ENCODE results near the gene TMEM125. TPM values are rescaled to one million over a fixed set of nuclear protein-coding genes. Genes with fewer than 3 reads are reported as not detected.

TMEM125 gene
- total RNA-seq, 2 experiments from 2014 or later = 0.30 TPM; not detected in 1

DNA sequence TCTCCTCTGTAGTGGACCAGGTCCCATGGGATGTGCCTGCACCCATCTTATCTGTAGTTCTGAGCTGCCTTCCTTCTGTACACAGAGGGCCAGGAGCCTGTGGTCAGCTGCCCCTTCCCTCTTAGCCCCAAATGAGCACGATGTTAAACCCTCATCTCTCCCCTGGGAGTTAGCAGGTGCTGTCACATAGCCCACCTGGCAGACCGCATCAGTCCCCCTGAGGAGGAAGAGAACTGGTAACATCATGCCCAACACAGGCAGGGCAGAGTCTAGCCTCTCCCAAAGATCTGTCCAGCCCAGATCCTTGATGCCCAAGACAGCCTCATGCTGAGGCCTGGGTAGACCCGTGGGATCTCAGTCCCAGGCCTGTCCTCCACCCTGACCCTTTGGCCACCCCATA lies 35.7 kb downstream of the TMEM125 start:
- H3K4me1 Mint-ChIP-seq = no peaks in the 10 kb centered on the region
- no peaks in the 10 kb centered on the region for H3K36me3 Mint-ChIP-seq
- H3K27ac Mint-ChIP-seq = no peak overlapping the region
- H3K27me3 Mint-ChIP-seq = no peaks in the 10 kb centered on the region
- no peak for DNase-seq
- no peak overlapping the region for H3K4me3 Mint-ChIP-seq
- H3K9me3 Mint-ChIP-seq = no peaks in the 10 kb centered on the region

DNA sequence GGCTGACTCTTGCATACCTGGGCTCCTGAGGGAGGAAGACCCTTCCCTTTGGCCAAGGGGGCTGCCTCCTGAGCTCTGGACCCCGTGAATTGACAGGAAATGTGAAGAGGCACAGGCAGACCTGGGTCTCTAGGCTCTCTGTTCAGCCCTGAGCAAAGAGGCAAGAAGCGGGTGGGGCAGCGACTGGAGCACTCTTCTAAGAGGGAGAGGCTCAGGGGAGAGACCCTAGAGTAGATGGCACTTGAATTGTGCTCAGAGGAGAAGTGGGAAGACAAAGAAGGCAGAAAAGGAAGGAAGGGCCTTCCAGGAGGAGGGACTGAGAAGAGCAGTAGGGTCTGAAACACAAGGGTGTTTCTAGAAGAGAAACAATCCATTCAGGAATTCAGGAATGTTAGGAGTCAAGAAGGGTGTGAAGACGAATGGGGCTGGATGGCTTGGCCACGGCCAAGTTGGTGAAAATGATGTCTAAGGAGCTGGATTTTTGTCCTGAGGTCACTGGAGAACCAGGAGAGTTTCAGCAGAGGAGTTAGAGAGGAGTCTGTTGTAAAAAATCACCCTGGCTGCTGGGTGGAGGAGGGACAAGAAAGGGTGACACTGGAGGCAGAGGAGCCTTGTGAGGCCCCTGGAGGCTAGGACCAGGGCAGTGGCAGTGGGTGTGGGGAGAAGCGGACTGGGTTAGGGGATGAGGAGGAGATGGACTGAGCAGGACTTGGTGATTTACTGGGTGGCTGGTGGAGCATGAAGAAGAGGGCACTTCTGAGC lies 36.3 kb downstream of the TMEM125 start:
- no peaks in the 10 kb centered on the region for H3K27me3 Mint-ChIP-seq
- H3K4me3 Mint-ChIP-seq = no peak overlapping the region
- no peak overlapping the region for H3K27ac Mint-ChIP-seq
- H3K36me3 Mint-ChIP-seq = no peaks in the 10 kb centered on the region
- DNase-seq = no peak
- no peaks in the 10 kb centered on the region for H3K4me1 Mint-ChIP-seq
- H3K9me3 Mint-ChIP-seq = no peaks in the 10 kb centered on the region

DNA sequence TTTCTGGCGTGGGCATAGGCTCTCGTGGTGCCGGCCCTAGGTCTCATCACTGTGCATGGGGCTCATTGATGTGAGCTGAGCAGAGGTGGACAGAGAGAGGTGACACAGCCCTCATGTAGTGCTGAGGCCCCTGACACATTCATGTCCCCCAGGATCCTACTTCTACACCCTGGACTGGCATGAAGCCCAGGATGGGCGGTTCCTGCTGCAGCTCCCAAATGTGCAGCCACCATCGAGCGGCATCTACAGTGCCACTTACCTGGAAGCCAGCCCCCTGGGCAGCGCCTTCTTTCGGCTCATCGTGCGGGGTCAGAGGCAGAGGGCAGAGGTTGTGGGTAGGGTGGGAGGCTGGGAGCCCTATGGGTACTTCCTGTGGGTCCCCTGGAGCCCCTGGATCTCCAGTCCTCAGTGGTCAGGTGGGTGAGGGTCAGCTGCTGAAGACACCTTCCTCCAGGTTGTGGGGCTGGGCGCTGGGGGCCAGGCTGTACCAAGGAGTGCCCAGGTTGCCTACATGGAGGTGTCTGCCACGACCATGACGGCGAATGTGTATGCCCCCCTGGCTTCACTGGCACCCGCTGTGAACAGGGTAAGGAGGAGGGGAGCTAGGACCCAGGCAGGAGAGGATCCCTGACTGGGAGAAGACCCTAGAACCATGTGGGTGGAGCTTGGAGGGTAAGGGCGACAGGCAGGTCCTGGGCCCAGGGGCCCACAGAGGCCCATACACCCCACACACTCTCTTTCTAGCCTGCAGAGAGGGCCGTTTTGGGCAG lies 37.1 kb downstream of the TMEM125 start:
- no peak for DNase-seq

DNA sequence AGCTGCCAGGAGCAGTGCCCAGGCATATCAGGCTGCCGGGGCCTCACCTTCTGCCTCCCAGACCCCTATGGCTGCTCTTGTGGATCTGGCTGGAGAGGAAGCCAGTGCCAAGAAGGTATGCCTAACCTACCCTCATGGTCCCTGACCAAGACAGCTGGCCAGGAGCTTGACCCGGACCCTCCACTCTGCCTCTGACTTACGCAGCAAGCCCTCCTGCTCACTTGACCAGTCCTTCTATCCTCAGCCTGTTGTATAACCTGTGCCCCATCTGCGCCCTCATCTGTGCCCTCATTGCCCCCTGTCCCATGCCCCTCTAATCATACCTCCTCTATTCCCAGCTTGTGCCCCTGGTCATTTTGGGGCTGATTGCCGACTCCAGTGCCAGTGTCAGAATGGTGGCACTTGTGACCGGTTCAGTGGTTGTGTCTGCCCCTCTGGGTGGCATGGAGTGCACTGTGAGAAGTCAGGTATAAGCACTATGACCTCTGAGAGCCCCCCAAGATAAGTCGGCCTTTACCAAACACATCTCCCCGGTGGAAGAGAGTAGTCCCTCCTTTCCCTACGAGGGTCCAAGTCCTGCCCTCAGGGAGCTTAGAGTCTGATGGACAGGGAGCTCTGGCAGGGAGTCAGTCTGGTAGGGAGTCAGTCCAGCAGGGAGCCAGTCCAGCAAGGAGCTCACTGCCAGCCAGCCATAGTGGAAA lies 37.8 kb downstream of the TMEM125 start:
- Mint-ChIP-seq H3K9me3 (no peaks in the 10 kb centered on the region), H3K4me3 (no peak overlapping the region)
- DNase-seq = no peak

More for the DNA sequence above, 37.1 kb downstream of the TMEM125 start:
- H3K4me3 Mint-ChIP-seq = no peak overlapping the region
- H3K27me3 Mint-ChIP-seq = no peaks in the 10 kb centered on the region
- no peak overlapping the region for H3K27ac Mint-ChIP-seq
- no peaks in the 10 kb centered on the region for H3K9me3 Mint-ChIP-seq
- no peaks in the 10 kb centered on the region for H3K36me3 Mint-ChIP-seq
- H3K4me1 Mint-ChIP-seq = no peaks in the 10 kb centered on the region

DNA sequence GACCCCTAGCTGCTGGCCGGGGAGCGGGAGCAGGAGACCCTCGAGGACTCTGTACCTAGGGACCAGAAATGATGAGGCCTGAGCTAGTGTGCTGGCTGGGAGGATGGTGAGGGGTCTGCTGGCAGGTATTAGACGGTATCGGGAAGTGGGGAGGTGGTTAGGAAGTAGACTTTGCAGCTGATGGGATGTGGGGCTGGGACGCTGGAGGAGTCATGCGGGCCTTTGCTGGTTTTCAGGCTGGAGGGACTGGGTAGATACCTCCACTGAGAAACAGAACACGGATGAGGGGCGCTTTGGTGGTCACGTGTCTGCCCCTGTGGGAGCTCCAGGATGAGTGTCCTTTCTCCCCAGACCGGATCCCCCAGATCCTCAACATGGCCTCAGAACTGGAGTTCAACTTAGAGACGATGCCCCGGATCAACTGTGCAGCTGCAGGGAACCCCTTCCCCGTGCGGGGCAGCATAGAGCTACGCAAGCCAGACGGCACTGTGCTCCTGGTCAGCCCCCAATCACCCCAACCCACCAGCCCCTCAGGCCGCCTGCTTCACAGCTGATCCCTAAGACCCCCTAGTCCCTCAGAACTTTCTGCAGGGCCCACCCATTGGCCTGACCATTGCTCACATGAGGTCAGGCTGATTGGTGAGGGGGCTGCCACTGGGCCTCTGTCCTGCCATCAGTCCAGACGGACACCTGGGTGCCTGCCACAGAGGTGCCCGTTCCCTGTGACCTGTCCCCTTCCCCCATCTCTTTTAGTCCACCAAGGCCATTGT lies 39.0 kb downstream of the TMEM125 start:
- H3K9me3 Mint-ChIP-seq = no peaks in the 10 kb centered on the region
- no peak for DNase-seq
- H3K4me3 Mint-ChIP-seq = no peak overlapping the region
- no peaks in the 10 kb centered on the region for H3K27me3 Mint-ChIP-seq
- H3K27ac Mint-ChIP-seq = no peak overlapping the region
- H3K36me3 Mint-ChIP-seq = no peaks in the 10 kb centered on the region
- no peaks in the 10 kb centered on the region for H3K4me1 Mint-ChIP-seq

More for the DNA sequence above, 37.8 kb downstream of the TMEM125 start:
- Mint-ChIP-seq H3K4me1 (no peaks in the 10 kb centered on the region), H3K27ac (no peak overlapping the region), H3K36me3 (no peaks in the 10 kb centered on the region), H3K27me3 (no peaks in the 10 kb centered on the region)

DNA sequence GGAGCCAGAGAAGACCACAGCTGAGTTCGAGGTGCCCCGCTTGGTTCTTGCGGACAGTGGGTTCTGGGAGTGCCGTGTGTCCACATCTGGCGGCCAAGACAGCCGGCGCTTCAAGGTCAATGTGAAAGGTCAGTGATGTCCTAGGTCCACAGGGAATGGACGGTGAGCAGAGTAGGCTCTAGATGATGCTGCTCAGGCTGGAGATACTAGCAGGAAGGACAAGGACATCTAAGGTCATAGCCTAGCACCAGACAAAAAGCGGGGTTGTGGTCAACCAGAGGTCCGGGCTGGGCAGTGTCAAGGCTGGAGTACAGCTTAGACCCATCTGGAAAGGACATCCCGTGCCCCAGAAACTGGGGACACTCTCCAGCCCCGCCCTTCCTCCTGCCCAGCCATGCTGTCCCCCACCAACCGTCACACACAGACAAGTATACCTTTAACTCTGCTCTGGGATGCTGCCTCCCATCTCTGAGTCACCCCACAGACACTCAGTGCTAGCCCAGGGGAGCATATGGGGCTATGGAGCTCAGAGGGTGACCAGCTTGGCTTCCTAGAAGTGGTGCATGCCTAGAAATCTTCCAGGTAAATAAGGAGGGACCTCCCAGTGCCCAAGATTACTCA lies 39.7 kb downstream of the TMEM125 start:
- Mint-ChIP-seq H3K4me3 (no peak overlapping the region), H3K4me1 (no peaks in the 10 kb centered on the region), H3K27me3 (no peaks in the 10 kb centered on the region), H3K9me3 (no peaks in the 10 kb centered on the region), H3K36me3 (no peaks in the 10 kb centered on the region), H3K27ac (no peak overlapping the region)
- no peak for DNase-seq

DNA sequence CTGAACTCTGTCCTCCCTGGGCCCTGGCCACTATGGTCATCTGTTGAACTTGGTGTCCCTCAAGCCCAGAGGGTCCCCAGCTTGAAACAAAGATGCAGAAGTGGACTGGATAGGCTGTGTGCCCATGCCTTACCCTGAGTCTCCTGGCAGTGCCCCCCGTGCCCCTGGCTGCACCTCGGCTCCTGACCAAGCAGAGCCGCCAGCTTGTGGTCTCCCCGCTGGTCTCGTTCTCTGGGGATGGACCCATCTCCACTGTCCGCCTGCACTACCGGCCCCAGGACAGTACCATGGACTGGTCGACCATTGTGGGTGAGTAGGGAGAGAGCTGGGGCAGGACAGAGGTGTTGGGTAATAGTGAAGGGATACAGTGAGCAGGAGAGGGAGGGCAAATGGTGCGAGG lies 41.7 kb downstream of the TMEM125 start:
- no peak overlapping the region for H3K27ac Mint-ChIP-seq
- H3K4me1 Mint-ChIP-seq = no peaks in the 10 kb centered on the region
- no peak for DNase-seq
- H3K4me3 Mint-ChIP-seq = no peak overlapping the region
- H3K27me3 Mint-ChIP-seq = no peaks in the 10 kb centered on the region
- H3K9me3 Mint-ChIP-seq = no peaks in the 10 kb centered on the region
- no peaks in the 10 kb centered on the region for H3K36me3 Mint-ChIP-seq

DNA sequence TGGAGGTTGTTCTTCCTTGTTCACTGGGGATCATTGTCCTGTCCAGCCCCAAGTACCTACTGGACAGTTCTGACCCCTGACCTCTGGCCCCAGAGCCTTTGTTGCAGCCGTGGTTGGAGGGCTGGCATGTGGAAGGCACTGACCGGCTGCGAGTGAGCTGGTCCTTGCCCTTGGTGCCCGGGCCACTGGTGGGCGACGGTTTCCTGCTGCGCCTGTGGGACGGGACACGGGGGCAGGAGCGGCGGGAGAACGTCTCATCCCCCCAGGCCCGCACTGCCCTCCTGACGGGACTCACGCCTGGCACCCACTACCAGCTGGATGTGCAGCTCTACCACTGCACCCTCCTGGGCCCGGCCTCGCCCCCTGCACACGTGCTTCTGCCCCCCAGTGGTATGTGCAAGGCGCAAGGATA lies 42.4 kb downstream of the TMEM125 start:
- Mint-ChIP-seq H3K27me3 (no peaks in the 10 kb centered on the region), H3K9me3 (no peaks in the 10 kb centered on the region), H3K27ac (no peak overlapping the region), H3K4me1 (no peaks in the 10 kb centered on the region), H3K4me3 (no peak overlapping the region), H3K36me3 (no peaks in the 10 kb centered on the region)
- DNase-seq = no peak

DNA sequence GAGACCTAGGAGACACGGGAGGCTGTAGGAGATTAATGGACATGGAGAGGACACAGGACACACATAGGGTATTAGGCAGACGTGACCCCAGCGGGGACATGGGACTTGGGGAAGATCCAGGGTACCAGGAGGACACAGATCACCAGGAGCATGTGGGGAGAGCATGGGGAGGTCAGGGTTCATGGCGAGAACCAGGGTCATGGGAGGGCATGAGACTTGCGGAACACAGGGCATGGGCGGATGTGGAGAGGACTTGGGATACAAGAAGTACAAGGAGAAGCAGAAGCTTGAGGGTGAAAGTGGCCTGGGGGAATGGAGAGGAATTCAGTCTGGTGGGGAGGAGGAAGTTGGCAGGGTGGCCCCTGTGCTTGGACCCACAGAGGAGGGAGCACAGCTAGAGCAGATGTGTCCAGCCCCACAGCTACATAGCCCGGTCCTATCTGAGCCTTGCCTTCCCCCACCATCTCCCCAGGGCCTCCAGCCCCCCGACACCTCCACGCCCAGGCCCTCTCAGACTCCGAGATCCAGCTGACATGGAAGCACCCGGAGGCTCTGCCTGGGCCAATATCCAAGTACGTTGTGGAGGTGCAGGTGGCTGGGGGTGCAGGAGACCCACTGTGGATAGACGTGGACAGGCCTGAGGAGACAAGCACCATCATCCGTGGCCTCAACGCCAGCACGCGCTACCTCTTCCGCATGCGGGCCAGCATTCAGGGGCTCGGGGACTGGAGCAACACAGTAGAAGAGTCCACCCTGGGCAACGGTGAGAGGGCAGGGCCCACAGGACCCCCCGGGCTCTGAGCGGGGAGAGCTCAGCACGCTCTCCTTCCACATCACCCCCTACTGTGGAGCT lies 43.1 kb downstream of the TMEM125 start:
- no peak for DNase-seq
- no peak overlapping the region for H3K27ac Mint-ChIP-seq
- no peaks in the 10 kb centered on the region for H3K36me3 Mint-ChIP-seq
- no peaks in the 10 kb centered on the region for H3K9me3 Mint-ChIP-seq
- no peak overlapping the region for H3K4me3 Mint-ChIP-seq
- H3K27me3 Mint-ChIP-seq = no peaks in the 10 kb centered on the region
- H3K4me1 Mint-ChIP-seq = no peaks in the 10 kb centered on the region

DNA sequence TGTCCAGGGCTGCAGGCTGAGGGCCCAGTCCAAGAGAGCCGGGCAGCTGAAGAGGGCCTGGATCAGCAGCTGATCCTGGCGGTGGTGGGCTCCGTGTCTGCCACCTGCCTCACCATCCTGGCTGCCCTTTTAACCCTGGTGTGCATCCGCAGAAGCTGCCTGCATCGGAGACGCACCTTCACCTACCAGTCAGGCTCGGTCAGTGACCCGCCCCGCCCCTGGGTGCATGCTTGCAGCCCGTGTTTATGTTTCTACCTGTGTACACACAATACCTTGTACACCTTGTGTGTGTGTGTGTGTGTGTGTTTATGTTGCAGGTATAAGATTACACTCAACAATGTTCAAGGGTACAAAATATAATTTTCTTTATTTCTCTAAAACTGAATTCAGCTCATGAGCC lies 44.0 kb downstream of the TMEM125 start:
- DNase-seq = no peak
- Mint-ChIP-seq H3K4me1 (no peaks in the 10 kb centered on the region), H3K36me3 (no peaks in the 10 kb centered on the region), H3K4me3 (no peak overlapping the region), H3K27me3 (no peaks in the 10 kb centered on the region), H3K9me3 (no peaks in the 10 kb centered on the region), H3K27ac (no peak overlapping the region)

DNA sequence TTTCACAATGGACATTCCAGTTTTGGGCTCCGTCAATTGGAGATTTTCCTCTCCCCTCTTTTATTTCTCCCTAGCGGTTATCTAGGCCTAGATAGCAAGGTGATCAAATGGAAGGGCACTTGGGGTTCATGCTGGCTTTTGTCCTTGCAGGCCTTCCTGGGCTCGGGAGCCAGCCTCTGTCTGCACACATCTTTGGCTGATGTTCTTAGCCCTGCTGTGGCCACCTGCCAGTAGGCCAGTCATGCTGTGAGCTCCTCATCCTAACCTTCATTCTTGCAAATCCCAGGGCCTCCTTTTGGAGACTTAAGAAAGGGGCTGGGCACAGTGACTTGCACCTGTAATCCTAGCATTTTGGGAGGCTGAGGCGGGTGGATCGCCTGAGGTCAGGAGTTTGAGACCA lies 44.5 kb downstream of the TMEM125 start:
- DNase-seq = no peak
- no peaks in the 10 kb centered on the region for H3K36me3 Mint-ChIP-seq
- H3K27ac Mint-ChIP-seq = no peak overlapping the region
- H3K4me1 Mint-ChIP-seq = no peaks in the 10 kb centered on the region
- H3K4me3 Mint-ChIP-seq = no peak overlapping the region
- H3K27me3 Mint-ChIP-seq = no peaks in the 10 kb centered on the region
- H3K9me3 Mint-ChIP-seq = no peaks in the 10 kb centered on the region

DNA sequence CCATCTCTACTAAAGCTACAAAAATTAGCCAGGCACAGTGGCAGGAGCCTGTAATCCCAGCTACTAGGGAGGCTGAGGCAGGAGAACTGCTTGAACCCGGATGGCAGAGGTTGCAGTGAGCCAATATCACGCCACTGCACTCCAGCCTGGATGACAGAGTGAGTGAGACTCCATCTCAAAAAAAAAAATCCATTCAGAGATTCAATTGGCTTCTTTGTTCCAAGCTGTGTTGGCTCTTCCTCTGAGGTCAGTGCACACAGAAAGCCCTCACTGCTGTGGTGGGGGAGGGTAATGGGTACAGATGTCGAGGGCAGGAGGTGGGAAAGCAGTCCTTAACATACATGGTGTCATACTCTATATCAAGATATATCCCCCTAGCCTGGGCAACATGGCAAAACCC lies 45.7 kb downstream of the TMEM125 start:
- H3K27me3 Mint-ChIP-seq = no peaks in the 10 kb centered on the region
- no peak overlapping the region for H3K4me3 Mint-ChIP-seq
- H3K9me3 Mint-ChIP-seq = no peaks in the 10 kb centered on the region
- no peak overlapping the region for H3K27ac Mint-ChIP-seq
- H3K36me3 Mint-ChIP-seq = no peaks in the 10 kb centered on the region
- DNase-seq = no peak
- no peaks in the 10 kb centered on the region for H3K4me1 Mint-ChIP-seq

DNA sequence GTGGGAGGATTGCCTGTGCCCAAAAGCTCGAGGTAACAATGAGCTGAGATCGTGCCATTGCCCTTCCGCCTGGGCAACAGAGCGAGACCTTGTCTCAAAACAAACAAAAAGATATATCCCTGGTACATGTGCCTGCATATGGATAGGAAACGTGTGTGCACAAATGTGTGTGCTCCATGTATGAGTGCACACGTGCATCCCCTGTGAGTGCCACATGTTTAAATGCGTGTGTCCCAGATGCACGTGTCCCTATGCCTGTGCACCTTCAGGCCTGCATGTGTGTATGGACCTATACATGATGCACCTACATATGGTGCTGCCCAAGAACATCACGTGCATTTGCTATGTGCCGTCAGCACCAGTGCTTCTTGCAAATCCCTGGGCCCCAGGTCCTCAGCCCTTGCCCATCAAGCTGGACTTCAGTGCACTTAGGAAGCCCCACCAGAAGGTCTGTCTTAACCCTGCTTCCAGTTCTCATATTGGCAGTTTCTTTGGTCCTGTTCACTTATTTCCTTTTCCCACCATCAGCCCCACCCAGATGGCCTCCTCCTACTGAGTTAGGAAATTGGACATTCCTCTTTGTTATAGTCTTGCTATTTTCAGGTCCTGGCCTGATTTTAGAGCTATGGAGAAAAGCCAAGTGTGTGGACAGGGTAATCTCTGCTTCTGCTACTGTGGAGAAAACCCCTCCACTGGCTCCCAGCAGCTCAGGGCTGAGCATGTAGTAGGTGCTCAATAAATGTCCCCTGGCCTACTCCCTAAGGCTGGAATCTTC lies 46.4 kb downstream of the TMEM125 start:
- Mint-ChIP-seq H3K36me3 (no peaks in the 10 kb centered on the region), H3K4me1 (no peaks in the 10 kb centered on the region), H3K27me3 (no peaks in the 10 kb centered on the region), H3K4me3 (no peak overlapping the region), H3K27ac (no peak overlapping the region), H3K9me3 (no peaks in the 10 kb centered on the region)
- DNase-seq = no peak
